Peyer's patch (tissue), 4 donors: ENCODE results near the gene HDAC11.

Experiments used
- CTCF ChIP-seq, 6 experiments: fragments of 450-650 bp in 4 of 6; fragments of 200-600 bp in 2 of 6; sonication (generic) in 1 of 6; IDR thresholded peaks; one replicate each; pipeline ENCODE4 v1.5.1; 2017 to 2019; ENCODE audit warnings: antibody characterized with exemption in 6 of 6, mild to moderate bottlenecking in 3 of 6, moderate library complexity in 1 of 6
- POLR2A ChIP-seq, 2 donors: fragments of 450-650 bp; IDR thresholded peaks; one replicate each; pipeline ENCODE4 v1.5.1; 2017; ENCODE audit warnings: antibody characterized with exemption in 2 of 2, mild to moderate bottlenecking in 2 of 2, moderate library complexity in 2 of 2

- TF ChIP-seq CTCF (IDR thresholded peaks at IDR 0.05) (no peak), POLR2A (IDR thresholded peaks at IDR 0.05) (no peak)
These were observed 22.5 kb upstream of the HDAC11 start for GRCh38 chr3:13457593-13457992.
